ENCODE results near the gene GPR173. TPM values are rescaled to one million over a fixed set of nuclear protein-coding genes. Genes with fewer than 3 reads are reported as not detected.

GPR173 gene
- total and polyA plus RNA-seq, 2 experiments from 2014 or later, result 3.6 to 12.6 TPM

- no peak overlapping the region for H3K4me3 ChIP-seq
- H3K36me3 ChIP-seq, result no peaks in the 10 kb centered on the region
- no peaks in the 10 kb centered on the region for H3K9me3 ChIP-seq (ENCODE audit: low read depth)
- no peak for DNase-seq (ENCODE audit: low read depth in 1 of 2, low spot score in 1 of 2)
- no peak overlapping the region for H3K27ac ChIP-seq
- TF ChIP-seq CTCF (IDR thresholded peaks at IDR 0.05; ENCODE audit: low read depth, low read length), result no peak
- H3K4me1 ChIP-seq (ENCODE audit: low read depth), result no peaks in the 10 kb centered on the region
- no peaks in the 10 kb centered on the region for H3K27me3 ChIP-seq
Measured at GRCh38 chrX:53071064-53071463, 22.5 kb downstream of the GPR173 start.

GRCh38 chrX:53071604-53072417, 23.2 kb downstream of the GPR173 start:
- Histone ChIP-seq H3K36me3 (no peaks in the 10 kb centered on the region), H3K27ac (no peak overlapping the region), H3K4me3 (peak overlapping the region; percentile 21), H3K27me3 (no peaks in the 10 kb centered on the region), H3K4me1 (ENCODE audit: low read depth) (no peaks in the 10 kb centered on the region), H3K9me3 (ENCODE audit: low read depth) (no peaks in the 10 kb centered on the region)
- TF ChIP-seq CTCF (IDR thresholded peaks at IDR 0.05; ENCODE audit: low read depth, low read length), result peak; percentile 61
- DNase-seq (ENCODE audit: low read depth in 1 of 2, low spot score in 1 of 2), result peak; percentile 62 to 73

GRCh38 chrX:53072418-53073114, 24.0 kb downstream of the GPR173 start:
- TF ChIP-seq CTCF (IDR thresholded peaks at IDR 0.05; ENCODE audit: low read depth, low read length), result no peak
- Histone ChIP-seq H3K4me3 (no peak overlapping the region), H3K27me3 (no peaks in the 10 kb centered on the region), H3K36me3 (no peaks in the 10 kb centered on the region), H3K27ac (no peak overlapping the region), H3K9me3 (ENCODE audit: low read depth) (no peaks in the 10 kb centered on the region), H3K4me1 (ENCODE audit: low read depth) (no peaks in the 10 kb centered on the region)
- no peak for DNase-seq (ENCODE audit: low read depth in 1 of 2, low spot score in 1 of 2)

GRCh38 chrX:53073115-53073586, 24.6 kb downstream of the GPR173 start:
- no peak overlapping the region for H3K27ac ChIP-seq
- no peak for TF ChIP-seq CTCF (IDR thresholded peaks at IDR 0.05; ENCODE audit: low read depth, low read length)
- no peak for DNase-seq (ENCODE audit: low read depth in 1 of 2, low spot score in 1 of 2)

GRCh38 chrX:53075011-53075410, 26.4 kb downstream of the GPR173 start:
- Histone ChIP-seq H3K27ac (no peak overlapping the region), H3K36me3 (no peaks in the 10 kb centered on the region), H3K9me3 (ENCODE audit: low read depth) (no peaks in the 10 kb centered on the region), H3K4me3 (no peak overlapping the region), H3K27me3 (no peaks in the 10 kb centered on the region), H3K4me1 (ENCODE audit: low read depth) (no peaks in the 10 kb centered on the region)
- TF ChIP-seq CTCF (IDR thresholded peaks at IDR 0.05; ENCODE audit: low read depth, low read length), result no peak
- DNase-seq (ENCODE audit: low read depth in 1 of 2, low spot score in 1 of 2), result no peak

More at GRCh38 chrX:53073115-53073586, 24.6 kb downstream of the GPR173 start:
- Histone ChIP-seq H3K27me3 (no peaks in the 10 kb centered on the region), H3K36me3 (no peaks in the 10 kb centered on the region), H3K4me3 (no peak overlapping the region), H3K4me1 (ENCODE audit: low read depth) (no peaks in the 10 kb centered on the region), H3K9me3 (ENCODE audit: low read depth) (no peaks in the 10 kb centered on the region)
